Measurements from ENCODE around the gene TIAM2. TPM values are rescaled to one million over a fixed set of nuclear protein-coding genes. Genes with fewer than 3 reads are reported as not detected.

The TIAM2 gene
- total and polyA plus RNA-seq, 2 donors (not counting 3 experiments of a cell fraction or from before 2014, with no cell fraction given), result 9.6 to 18.5 TPM

DNA sequence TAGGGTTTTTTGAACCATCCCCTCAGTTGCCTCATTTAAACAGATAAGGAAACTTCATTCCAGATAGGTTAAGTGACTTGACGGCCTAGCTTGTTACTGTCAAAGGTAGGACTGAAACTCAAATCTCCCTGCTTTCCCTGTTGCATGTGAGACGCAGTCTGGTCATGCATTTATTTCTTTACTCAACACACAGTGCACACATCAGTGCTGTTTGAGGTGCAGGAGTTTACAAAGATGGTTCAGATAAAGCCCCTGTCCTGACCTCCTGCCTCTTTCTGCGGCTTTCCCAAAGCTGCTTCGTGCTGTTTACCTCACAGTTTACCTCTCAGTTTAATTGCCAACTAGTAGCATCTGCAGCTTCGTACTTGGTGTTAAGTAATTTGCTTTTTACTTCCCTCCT lies 26.6 kb downstream of the TIAM2 start:
- dilution Hi-C loops (cut with MboI; ENCODE audit: extremely low pct_ligation_motif_present, low sequenced_read_pairs), result no loop called here

More for the DNA sequence above, 26.6 kb downstream of the TIAM2 start:
- no peaks in the 10 kb centered on the region for H3K27me3 ChIP-seq (ENCODE audit: control insufficient read depth in 2 of 2, insufficient read depth in 2 of 2, low read length in 2 of 2)
- no peaks in the 10 kb centered on the region for H4K20me1 ChIP-seq (replicated peaks; ENCODE audit: control insufficient read depth, extremely low read depth, insufficient read depth, low read length)
- no peak overlapping the region for H2AFZ ChIP-seq (ENCODE audit: low read depth, low read length)
- H3K79me2 ChIP-seq (ENCODE audit: control insufficient read depth, insufficient read depth, low read length), result no peaks in the 10 kb centered on the region
- FAIRE-seq (no peak), DNase-seq (ENCODE audit: low read depth, low spot score) (no peak)
- no peak overlapping the region for H3K4me3 ChIP-seq (replicated peaks in 1 of 3; ENCODE audit: insufficient read depth in 1 of 3, low read depth in 1 of 3, low read length in 3 of 3)
- ChIA-PET POLR2A (no interaction called here), CTCF (interaction anchor here (1.2 kb wide), 1 partner anchor 11 kb away, joined by 3 read pairs; no protein-coding TSS in a partner anchor)
- H3K27ac ChIP-seq (ENCODE audit: insufficient read depth, low read depth, low read length), result no peak overlapping the region
- no peak overlapping the region for H3K9ac ChIP-seq (replicated peaks; ENCODE audit: extremely low read depth, insufficient read depth, low read length)
- H3K9me3 ChIP-seq (replicated peaks; ENCODE audit: control insufficient read depth, insufficient read depth, low read length), result no peaks in the 10 kb centered on the region
- TF ChIP-seq FOS (IDR thresholded peaks at IDR 0.05; ENCODE audit: borderline replicate concordance, insufficient read depth, low read length), result no peak
- TF ChIP-seq EZH2 (IDR thresholded peaks at IDR 0.05; ENCODE audit: borderline replicate concordance, low read depth, low read length, severe bottlenecking), result no peak
- no peak for TF ChIP-seq MYC (IDR thresholded peaks at IDR 0.05; ENCODE audit: low read depth, low read length)
- TF ChIP-seq CTCF (IDR thresholded peaks at IDR 0.05; ENCODE audit: extremely low read depth in 1 of 2, insufficient read depth in 1 of 2, low read depth in 1 of 2, low read length in 2 of 2), result no peak
- TF ChIP-seq JUN (IDR thresholded peaks at IDR 0.05; ENCODE audit: borderline replicate concordance, insufficient read depth, insufficient read length, low read depth), result no peak
- TF ChIP-seq POLR2AphosphoS5 (IDR thresholded peaks at IDR 0.05; ENCODE audit: insufficient read depth, low read depth, low read length), result no peak
- TF ChIP-seq POLR2A (IDR thresholded peaks at IDR 0.05; ENCODE audit: low read depth, low read length), result no peak
- TF ChIP-seq, protein P1, sequence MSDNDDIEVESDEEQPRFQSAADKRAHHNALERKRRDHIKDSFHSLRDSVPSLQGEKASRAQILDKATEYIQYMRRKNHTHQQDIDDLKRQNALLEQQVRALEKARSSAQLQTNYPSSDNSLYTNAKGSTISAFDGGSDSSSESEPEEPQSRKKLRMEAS (IDR thresholded peaks at IDR 0.05; ENCODE audit: insufficient read depth, insufficient read length), result no peak
- TF ChIP-seq GATA2 (IDR thresholded peaks at IDR 0.05; ENCODE audit: insufficient read depth, insufficient read length, low read depth, low read length), result no peak
- intact Hi-C loops (cut with micrococcal nuclease), result no loop called here
- H3K9me1 ChIP-seq (replicated peaks; ENCODE audit: control insufficient read depth, extremely low read depth, insufficient read depth, low read length), result no peaks in the 10 kb centered on the region
- BruUV-seq (replicated peaks), result no TSS peak
- peaks cover 10% of the 10 kb centered on the region for H3K4me1 ChIP-seq (ENCODE audit: control insufficient read depth, extremely low read depth, insufficient read depth, low read length)
- H3K36me3 ChIP-seq (ENCODE audit: control insufficient read depth in 2 of 2, extremely low read depth in 1 of 2, insufficient read depth in 2 of 2, low read length in 2 of 2), result no peaks in the 10 kb centered on the region
- no peak overlapping the region for H3K4me2 ChIP-seq (ENCODE audit: insufficient read depth, low read length)

Data from endothelial cell of umbilical vein (primary cell).